ENCODE measurements around the gene HEPH.
"Not testable (repeated sequence)": the region's sequence is repeated elsewhere in the genome, so short reads cannot be mapped to it uniquely, and the experiment has no call there.

HEPH gene

DNA sequence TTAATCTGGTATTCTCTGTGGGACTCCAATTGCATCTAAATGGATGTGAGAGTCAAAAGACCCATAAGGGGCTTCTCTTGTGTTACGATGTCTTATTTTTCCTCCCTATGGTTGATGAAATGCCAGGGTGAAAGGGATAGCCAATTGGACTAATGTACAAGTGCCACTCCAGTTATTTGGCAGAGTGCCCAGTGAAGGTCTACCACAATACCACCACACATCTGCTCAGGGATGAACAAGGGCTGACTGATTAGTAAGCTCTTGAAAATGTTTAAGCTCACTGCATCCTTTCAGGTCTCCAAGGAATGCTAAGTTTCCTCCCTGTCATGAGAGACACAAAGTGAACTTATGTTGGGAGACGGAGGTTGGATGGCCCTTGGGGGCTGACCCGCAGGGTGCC is 57.8 kb downstream of the HEPH start:
- no peak for DNase-seq (ENCODE audit: insufficient read length, low spot score)
- TF ChIP-seq, protein P1, sequence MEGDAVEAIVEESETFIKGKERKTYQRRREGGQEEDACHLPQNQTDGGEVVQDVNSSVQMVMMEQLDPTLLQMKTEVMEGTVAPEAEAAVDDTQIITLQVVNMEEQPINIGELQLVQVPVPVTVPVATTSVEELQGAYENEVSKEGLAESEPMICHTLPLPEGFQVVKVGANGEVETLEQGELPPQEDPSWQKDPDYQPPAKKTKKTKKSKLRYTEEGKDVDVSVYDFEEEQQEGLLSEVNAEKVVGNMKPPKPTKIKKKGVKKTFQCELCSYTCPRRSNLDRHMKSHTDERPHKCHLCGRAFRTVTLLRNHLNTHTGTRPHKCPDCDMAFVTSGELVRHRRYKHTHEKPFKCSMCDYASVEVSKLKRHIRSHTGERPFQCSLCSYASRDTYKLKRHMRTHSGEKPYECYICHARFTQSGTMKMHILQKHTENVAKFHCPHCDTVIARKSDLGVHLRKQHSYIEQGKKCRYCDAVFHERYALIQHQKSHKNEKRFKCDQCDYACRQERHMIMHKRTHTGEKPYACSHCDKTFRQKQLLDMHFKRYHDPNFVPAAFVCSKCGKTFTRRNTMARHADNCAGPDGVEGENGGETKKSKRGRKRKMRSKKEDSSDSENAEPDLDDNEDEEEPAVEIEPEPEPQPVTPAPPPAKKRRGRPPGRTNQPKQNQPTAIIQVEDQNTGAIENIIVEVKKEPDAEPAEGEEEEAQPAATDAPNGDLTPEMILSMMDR (IDR thresholded peaks at IDR 0.05; ENCODE audit: insufficient read depth, missing control alignments): no peak
- no peak for FAIRE-seq

- TF ChIP-seq, protein P1 (IDR thresholded peaks at IDR 0.05; ENCODE audit: insufficient read depth, missing control alignments): no peak
- no peak for FAIRE-seq
- DNase-seq (ENCODE audit: insufficient read length, low spot score): no peak
These were observed 68.2 kb downstream of the HEPH start for GRCh38 chrX:66232296-66232695.

DNA sequence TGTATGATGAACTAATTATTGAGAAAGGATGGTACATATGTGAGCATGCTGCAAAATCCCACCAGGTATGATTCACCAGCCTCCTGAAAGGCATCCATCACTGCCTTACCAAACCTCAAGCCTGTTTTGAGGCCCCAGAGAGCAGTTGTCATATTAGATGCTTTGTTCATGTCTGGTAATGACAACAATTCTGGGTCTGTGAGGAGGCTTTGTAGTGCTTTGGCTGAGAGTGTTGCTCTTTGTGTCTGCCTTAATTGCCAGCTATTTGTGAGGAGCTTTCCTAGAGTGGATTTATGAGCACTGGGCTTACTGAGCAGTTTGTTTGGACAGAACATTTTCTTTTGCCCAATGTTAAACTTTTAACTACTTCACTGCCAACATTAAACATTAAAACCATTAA is 69.2 kb downstream of the HEPH start:
- FAIRE-seq: no peak
- DNase-seq (ENCODE audit: insufficient read length, low spot score): no peak
- TF ChIP-seq, protein P1 (IDR thresholded peaks at IDR 0.05; ENCODE audit: insufficient read depth, missing control alignments): no peak

GRCh38 chrX:66233904-66234303 is 69.9 kb downstream of the HEPH start:
- not testable (repeated sequence) for DNase-seq (ENCODE audit: insufficient read length, low spot score); FAIRE-seq

GRCh38 chrX:66255359-66255967 is 91.4 kb downstream of the HEPH start:
- FAIRE-seq: no peak
- no peak for DNase-seq (ENCODE audit: insufficient read length, low spot score)
- TF ChIP-seq, protein P1 (IDR thresholded peaks at IDR 0.05; ENCODE audit: insufficient read depth, missing control alignments): no peak

GRCh38 chrX:66262807-66263206 is 98.8 kb downstream of the HEPH start:
- TF ChIP-seq, protein P1 (IDR thresholded peaks at IDR 0.05; ENCODE audit: insufficient read depth, missing control alignments): no peak
- DNase-seq (ENCODE audit: insufficient read length, low spot score) (no peak), FAIRE-seq (no peak)

Measured in D721Med (cell line).